ENCODE measurements around the gene STT3A.

GRCh38 chr11:125625225-125625629 is 32.6 kb downstream of the STT3A start:
- TF ChIP-seq CTCF (IDR thresholded peaks at IDR 0.05; ENCODE audit: insufficient read depth, low read depth, low read length) (no peak), EZH2 (IDR thresholded peaks at IDR 0.05; ENCODE audit: insufficient read depth, low read length) (no peak)

Measured in astrocyte (in vitro differentiated cells and primary cell).